ENCODE results near the gene PCIF1.
"Not testable (repeated sequence)": the region's sequence is repeated elsewhere in the genome, so short reads cannot be mapped to it uniquely, and the experiment has no call there.

PCIF1 gene

DNA sequence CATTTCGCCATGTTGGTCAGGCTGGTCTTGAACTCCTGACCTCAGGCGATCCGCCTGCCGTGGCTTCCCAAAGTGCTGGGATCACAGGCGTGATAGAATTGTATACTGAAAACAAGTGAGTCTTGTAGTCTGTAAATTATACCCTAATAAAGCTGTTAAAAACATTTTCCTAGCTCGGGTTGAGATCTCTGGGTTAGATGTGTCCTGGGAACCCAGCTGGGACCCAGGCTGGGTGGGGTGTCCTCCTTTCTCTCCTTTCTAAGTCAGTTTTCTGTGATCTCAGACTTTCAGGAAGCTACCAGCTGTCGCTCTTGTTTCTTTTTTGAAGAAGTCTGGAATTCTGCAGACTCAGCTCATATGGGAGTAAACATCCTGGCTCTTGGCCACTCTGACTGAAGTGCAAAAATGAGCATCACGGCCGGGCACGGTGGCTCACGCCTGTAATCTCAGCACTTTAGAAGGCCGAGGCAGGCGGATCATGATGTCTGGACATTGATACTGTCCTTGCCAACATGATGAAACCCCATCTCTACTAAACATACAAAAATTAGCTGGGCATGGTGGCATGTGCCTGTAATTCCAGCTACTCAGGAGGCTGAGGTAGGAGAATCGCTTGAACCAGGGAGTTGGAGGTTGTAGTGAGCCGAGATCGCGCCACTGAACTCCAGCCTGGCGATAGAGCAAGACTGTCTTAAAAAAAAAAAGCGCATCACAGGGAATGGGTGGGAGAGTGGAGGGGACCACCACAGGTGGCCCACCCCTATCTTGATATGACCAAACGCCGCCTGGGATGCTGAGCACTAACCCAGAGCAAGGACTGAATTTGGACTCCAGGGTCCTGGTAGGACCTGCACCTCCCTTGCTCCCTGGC, 9.9 kb upstream of the PCIF1 start:
- DNase-seq (ENCODE audit: low spot score) = no peak

DNA sequence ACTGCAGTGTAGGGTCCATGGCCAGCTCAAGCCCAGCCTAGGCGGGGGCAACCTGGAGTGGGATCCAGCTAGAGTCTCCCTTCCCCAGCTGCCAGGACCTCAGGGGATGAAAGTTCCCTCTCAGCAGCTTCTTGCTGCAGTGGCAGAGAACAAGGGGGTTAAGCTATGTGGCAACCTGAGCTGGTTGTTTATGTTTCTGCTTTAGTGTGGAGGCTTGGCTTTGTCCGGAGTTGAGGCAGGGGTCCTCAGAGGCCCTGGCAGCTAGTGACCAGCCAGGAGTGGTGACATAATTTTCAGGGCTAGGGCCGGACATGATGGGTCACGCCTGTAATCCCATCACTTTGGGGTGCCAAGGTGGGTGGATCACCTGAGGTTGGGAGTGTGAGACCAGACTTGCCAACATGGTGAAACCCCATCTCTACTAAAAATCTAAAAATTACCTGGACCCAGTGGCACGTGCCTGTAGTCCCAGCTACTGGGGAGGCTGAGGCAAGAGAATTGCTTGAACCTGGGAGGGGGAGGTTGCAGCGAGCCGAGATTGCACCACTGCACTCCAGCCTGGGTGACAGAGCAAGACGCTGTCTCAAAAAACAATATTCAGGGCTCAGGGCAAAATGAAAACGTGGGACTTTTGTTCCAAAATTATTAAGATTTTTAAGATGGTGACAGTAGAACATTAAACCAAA, 8.5 kb upstream of the PCIF1 start:
- DNase-seq (ENCODE audit: low spot score) = no peak

DNA sequence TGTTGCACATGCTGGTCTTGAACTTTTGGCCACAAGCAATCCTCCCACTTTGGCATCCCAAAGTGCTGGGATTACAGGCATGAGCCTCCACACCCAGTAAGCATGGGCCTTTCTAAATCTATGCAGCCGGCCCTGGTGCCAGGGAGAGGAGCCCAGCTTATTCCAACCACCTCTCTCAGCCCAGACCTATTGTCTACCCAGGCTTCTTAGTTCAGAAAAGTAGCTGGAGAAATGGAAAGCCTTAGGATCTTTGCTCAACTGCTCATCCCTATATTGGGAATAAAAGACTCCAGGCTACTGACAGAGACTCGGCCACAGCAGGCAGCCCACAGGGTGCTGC, 7.8 kb upstream of the PCIF1 start:
- no peak for DNase-seq (ENCODE audit: low spot score)

DNA sequence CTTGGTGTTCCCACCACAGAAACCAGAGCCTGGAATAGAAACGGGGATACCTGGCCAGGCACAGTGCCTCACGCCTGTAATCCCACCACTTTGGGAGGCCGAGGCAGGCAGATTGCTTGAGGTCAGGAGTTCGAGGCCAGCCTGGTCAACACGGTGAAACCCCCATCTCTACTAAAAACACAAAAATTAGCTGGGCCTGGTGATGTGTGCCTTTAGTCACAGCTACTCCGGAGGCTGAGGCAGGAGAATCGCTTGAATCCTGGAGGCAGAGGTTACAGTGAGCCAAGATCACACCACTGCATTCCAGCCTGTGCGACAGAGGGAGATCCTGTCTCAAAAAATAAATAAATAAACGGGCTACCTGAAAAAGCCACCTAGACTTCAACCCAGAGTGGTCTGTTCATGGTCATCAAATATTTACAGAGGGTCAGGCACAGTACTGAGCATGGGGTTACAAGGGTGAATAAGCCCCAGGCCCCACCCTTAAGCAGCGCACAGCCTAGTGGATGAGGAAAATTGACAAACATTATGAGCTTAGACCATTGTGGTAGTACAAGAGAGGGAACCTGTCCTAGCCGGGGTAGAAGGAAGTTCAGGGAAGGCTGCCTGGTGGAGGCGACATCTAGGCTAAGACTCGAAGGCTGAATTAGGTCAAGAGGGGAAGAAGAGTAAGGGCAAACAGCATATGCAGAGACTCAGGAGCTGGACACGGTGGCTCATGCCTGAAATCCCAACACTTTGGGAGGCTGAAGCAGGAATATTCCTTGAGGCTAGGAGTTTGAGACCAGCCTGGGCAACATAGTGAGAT, 7.2 kb upstream of the PCIF1 start:
- no peak for DNase-seq (ENCODE audit: low spot score)

DNA sequence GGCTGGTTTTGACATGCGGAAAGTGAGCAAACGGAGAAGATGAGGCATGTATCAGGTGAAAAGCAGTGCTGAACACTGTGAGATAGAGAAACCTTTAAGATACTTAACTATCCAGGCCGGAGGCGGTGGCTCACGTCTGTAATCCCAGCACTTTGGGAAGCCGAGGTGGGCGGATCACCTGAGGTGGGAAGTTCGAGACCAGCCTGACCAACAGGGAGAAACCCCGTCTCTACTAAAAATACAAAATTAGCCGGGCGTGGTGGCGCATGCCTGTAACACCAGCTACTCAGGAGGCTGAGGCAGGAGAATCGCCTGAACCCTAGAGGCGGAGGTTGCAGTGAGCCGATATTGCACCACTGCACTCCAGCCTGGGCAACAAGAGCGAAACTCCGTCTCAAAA, 2.8 kb upstream of the PCIF1 start:
- not testable (repeated sequence) for DNase-seq (ENCODE audit: low spot score)

DNA sequence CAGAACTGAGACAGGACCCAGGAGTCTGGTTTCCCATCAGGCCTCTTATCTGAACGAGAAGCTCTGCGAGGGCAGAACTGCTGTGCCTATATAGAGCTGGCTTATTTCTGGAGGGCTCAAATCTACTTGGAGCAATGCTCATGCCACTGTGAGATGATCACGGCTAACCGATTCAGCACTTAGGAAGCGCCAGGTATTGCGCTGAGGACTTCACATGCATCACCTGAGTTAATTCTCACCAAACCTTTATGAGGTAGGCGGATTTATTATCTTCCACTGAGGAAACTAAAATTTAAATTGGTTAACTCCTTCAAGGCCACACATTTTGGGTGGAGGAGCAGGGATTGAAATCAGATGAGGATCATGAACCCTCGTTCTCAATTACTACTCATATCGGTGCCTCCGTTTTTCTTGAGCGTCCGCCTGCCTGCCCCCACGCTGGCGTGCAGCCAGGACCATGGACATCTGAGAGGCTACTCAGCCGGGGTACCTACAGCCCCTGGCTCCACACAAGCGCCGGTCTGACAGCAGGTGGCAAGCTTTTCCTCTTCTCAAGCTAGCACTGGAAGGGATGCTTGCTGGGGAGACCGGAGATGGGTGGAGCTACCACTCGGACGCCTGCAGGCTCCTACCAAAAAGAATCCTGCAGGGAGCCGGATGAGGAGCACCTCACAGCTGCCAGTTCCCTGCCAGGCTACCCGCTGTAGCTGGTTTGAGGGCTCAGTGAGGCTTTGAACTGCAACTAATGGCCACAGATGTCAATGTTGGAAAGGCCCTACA, 1.0 kb upstream of the PCIF1 start:
- peak; percentile 58 for DNase-seq (ENCODE audit: low spot score)

DNA sequence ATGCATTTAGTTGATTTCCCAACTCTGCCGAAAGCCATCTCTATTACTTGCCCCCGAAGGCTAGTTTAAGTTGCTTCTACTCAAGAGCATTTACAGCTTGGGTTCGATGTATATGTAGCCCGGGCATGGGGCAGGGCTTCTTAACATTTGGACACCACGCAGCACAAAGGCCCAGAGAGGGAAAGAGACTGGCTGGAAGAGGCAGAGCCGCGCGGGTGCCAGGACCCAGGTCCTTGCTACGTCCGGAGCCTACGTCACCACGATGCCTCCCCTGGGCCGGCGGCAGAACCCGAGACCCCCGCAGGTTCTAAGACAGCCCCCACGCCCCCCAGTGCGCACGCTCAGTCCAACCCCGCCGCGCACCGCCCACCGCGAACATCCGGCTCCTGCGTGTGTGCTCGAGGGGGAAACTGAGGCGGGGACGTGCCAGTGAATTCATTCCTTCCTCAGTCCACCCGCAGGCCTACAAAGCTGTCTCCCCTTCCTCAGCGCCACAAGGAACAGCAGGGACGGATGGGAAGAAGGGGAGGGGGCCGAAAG, 367 bp upstream of the PCIF1 start:
- peak; percentile 43 for DNase-seq (ENCODE audit: low spot score)

DNA sequence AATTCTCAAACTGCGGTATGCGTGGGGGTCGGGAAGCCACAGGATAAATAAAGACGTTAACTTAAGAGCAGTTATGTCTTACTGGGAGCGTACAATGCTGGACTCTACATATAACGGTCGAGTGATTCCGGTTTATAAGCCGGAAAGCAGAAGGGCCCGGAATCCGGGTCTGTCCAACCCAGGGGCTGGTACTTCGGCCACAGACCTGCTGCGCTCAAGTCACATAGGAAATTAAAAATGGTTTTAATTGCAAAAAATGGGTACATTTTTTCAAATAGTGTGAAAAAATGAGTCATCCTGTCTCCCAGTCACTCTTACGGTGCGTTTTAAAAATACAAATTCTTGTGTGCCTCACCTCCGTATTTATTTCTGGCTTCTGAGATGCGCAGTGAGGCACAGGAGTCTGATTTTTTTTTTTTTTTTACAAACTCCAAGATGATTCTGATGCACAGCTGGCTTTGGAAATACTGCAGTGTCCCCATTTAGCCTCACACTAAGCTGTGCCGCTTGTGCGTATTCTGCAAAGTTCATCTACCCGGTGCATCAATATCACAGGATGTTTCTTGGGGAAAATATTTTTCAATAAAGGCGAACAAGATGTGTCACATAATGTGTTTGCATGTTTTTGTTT, 1.0 kb downstream of the PCIF1 start:
- peak; percentile 34 for DNase-seq (ENCODE audit: low spot score)

DNA sequence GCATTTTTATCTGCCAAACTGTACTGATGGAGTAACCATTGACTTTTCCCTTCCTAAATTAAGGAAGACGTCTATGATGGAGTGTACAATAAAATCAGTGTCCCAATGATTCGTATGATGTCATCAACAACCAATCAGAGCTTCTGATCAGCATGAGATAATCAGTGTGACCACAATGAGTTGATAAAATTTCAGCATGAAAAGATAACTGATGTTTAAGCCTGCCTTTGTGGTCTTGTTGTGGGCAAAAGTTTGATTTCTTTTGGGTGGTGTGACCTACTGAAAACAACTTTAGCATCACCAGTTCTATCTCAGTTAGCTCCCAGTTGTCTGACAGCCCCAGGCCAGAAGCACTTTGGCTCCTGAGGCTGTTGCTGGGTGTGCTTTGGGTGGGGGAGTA, 3.3 kb downstream of the PCIF1 start:
- DNase-seq (ENCODE audit: low spot score) = peak; percentile 27

DNA sequence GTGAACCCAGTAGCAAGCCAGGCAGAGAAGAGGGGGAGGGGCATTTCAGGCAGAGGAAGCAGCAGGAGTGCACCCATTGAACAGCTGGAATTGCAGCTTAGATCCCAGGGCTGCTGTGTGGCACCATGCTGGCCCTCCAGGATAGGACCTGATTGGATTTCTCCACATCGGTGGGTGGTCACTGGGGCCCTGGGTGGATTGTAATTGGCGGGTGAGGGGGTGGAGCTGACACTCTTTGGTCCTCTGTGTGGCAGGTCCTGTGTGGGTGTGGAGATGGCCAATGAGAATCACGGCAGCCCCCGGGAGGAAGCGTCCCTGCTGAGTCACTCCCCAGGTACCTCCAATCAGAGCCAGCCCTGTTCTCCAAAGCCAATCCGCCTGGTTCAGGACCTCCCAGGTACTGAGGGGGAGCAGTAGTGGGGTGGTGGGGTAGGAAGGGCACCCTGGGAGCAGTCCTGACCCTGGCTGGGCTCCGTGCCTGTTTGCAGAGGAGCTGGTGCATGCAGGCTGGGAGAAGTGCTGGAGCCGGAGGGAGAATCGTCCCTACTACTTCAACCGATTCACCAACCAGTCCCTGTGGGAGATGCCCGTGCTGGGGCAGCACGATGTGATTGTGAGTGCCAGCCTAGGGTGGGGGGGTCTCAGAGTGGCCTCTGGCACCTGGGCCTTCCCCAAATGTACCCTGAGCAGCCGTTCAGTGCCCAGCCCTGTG, 4.4 kb downstream of the PCIF1 start:
- DNase-seq (ENCODE audit: low spot score) = no peak

DNA sequence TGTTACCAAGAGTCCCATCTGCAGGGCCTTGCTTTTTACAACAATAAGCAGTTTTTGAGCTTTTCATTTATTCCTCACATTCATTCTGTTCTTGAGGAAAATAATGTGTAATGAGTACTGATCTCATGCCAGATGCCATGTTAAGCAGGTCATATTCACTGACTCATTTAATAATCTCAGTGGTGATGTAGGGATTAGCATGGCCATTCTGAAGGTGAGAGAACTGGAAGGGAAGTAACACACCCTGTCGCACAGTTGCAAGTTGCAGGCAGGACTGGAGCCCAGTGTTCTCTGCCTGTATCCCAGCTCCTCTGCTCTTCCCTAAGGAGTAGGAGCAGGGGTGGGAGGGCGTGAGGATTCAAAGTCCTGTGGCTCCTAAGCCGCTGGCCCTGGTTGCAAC, 5.6 kb downstream of the PCIF1 start:
- no peak for DNase-seq (ENCODE audit: low spot score)

DNA sequence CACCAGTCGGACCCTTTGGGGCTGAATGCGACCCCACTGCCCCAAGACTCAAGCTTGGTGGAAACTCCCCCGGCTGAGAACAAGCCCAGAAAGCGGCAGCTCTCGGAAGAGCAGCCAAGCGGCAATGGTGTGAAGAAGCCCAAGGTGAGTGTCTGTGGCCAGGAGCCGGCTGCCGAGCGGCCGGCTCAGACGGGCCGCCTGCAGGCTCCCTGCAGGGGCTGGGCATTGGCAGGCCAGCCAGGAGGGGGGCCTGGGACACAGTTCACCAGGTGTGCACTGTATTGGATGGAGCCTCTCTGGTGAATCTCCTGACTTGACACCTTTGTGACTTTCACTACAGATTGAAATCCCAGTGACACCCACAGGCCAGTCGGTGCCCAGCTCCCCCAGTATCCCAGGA, 6.0 kb downstream of the PCIF1 start:
- no peak for DNase-seq (ENCODE audit: low spot score)

DNA sequence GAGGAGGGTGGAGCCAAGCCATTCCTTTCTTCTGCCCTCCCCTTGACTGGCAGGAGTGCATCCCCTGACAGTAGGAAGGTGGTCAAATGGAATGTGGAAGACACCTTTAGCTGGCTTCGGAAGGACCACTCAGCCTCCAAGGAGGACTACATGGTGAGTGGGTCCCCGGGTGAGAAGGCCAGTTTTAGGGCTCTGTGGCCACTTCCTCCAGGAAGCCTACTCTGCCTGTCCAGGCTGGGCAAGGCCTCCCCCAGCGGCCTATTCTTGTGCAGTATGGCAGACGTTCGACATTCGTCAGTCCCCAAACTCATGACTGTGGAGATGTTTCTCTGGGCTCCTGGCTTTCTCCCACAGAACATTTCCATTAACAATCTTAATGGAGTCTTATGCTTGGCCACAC, 9.1 kb downstream of the PCIF1 start:
- no peak for DNase-seq (ENCODE audit: low spot score)

DNA sequence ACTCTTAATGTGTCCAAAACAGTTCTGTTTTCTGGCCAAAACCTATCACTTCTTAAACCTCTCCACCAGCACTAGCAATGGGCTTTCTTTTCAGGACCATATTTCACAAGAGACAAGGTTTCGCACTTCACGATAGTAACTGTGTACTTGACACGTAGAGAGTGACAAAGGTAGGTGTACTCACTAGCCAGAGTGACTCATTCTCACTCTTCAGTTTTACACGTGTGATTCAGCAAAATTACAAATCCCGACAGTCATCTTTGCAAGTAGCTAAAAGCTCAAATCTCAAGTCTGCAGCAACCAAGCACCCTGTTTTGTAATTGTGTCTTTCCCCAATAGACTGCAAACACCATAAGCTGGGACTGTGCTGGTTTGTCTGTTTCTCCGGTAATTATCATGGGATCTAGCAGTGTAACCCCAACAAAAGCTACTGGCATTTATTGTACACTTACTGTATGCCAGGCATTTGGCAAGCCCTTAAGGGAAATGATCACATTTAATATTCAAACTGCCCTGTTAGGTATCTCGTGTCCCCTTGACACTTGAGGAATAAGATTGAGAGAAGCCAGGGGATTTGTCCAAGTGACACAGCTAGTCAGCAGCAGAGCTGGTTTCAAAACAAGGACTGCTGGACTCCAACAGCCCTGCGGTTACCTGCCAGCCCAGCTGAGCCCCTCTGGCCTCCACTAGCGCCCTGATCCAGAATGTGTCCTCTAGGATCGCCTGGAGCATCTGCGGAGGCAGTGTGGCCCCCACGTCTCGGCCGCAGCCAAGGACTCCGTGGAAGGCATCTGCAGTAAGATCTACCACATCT, 9.9 kb downstream of the PCIF1 start:
- peak; percentile 24 for DNase-seq (ENCODE audit: low spot score)

DNA sequence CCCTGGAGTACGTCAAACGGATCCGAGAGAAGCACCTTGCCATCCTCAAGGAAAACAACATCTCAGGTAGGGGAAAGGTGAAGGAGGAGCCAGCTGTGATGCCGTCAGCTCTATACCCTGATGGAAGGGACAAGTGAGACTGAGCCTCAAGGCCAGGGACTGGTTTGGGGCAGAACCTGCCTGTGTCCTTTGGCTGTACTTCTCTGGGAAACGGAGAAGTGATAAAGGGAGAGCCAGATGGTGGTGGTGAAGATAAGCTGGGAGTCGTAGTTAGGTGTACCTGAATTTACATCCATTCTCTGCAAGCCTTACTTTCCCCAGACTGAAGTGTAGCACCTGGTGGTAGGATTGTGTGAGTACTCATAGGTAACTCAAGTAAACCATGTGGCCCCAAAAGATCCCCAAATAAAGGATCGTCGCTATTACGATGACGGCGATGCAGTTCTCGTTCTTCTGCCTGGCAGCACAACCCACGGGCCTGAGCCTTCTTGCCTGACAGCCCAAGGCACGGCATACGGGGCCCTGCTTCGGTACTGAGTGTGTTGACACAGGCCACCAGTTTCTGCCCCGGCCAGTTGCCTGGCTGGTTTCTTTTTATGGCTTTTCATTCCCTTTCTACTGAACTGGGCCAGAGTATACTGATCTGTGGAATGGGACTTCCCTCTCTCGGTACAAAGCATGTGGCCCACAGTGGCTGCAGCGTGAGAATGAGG, 10.6 kb downstream of the PCIF1 start:
- DNase-seq (ENCODE audit: low spot score) = no peak

DNA sequence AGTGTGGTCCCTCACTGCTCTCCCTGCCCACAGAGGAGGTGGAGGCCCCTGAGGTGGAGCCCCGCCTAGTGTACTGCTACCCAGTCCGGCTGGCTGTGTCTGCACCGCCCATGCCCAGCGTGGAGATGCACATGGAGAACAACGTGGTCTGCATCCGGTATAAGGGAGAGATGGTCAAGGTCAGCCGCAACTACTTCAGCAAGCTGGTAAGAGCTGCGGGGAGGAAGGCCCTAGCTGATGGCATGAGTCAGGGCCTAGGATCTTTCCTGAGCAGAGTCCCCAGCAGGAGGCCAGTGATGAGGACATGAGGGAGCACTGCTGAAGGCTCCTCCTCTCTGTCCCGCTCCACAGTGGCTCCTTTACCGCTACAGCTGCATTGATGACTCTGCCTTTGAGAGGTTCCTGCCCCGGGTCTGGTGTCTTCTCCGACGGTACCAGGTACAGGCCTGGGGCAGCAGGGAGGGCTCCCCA, 11.2 kb downstream of the PCIF1 start:
- no peak for DNase-seq (ENCODE audit: low spot score)

DNA sequence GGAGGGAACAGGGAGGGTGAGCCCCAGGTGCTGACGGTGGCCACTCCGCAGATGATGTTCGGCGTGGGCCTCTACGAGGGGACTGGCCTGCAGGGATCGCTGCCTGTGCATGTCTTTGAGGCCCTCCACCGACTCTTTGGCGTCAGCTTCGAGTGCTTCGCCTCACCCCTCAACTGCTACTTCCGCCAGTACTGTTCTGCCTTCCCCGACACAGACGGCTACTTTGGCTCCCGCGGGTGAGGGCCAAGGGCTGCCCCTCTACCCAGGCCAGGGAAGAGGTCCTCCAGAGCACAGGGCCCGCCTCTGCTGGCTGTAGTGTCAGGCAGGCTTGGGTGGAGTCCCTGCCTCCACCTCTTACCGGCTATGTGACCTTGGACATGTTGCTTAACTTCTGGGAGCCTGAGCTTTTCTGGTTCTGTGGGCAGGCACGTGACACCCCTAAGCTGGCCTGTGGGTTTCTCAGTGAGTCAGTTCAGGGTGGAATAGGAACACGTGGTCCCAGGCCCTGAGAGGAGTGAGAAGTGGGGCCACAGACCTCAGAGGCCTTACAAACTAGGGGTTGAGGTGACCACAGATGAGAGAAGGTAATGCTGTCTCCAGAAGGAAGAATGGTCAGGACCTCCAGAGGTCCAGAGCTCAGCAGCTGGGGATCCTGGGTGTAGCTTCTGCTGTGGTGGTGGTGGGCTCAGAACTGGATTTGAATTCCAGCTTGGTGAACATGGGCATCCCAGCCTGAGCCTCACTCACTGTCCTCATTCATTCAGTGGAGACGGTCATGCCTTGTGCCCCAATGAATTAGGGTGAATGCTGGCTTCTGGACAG, 11.9 kb downstream of the PCIF1 start:
- peak; percentile 42 for DNase-seq (ENCODE audit: low spot score)
